GM18909 (cell line): ENCODE results near the gene OR10G2.
"Not testable (repeated sequence)": the region's sequence is repeated elsewhere in the genome, so short reads cannot be mapped to it uniquely, and the experiment has no call there.

Source experiments
- ATAC-seq: cut with Tn5 transposase; IDR thresholded peaks from one replicate; pipeline ENCODE4 v1.9.1; 2021; ENCODE audit warnings: mild to moderate bottlenecking; ENCODE audit not compliant: unreplicated experiment, poor library complexity

Gene OR10G2

GRCh38 chr14:21634840-21635239, at the start of gene OR10G2:
TSS of gene OR10G2 (minus strand) at chr14:21634940. CDS start at chr14:21634842, 98 bp downstream.
- ATAC-seq: no peak

GRCh38 chr14:21680072-21680471, 45.3 kb upstream of the OR10G2 start:
- ATAC-seq: no peak

GRCh38 chr14:21675566-21675965, 40.8 kb upstream of the OR10G2 start:
- ATAC-seq: no peak

- ATAC-seq: no peak
Measured at GRCh38 chr14:21673718-21674117, 39.0 kb upstream of the OR10G2 start, which contains the start of gene OR4E1. TSS of gene OR4E1 (minus strand) at chr14:21673818. CDS start at chr14:21670935, 2,883 bp downstream.

GRCh38 chr14:21672116-21672515, 37.4 kb upstream of the OR10G2 start:
- ATAC-seq: no peak

GRCh38 chr14:21671371-21671770, 36.6 kb upstream of the OR10G2 start:
- ATAC-seq: no peak

GRCh38 chr14:21669284-21669683, 34.5 kb upstream of the OR10G2 start:
- no peak for ATAC-seq

GRCh38 chr14:21668377-21668776, 33.6 kb upstream of the OR10G2 start:
- no peak for ATAC-seq

- no peak for ATAC-seq
Measured at GRCh38 chr14:21656980-21657379, 22.2 kb upstream of the OR10G2 start.

GRCh38 chr14:21654215-21654614, 19.5 kb upstream of the OR10G2 start:
- ATAC-seq: no peak

GRCh38 chr14:21653331-21653885, 18.7 kb upstream of the OR10G2 start, which contains the start of gene OR4E2:
TSS of gene OR4E2 (plus strand) at chr14:21653835. CDS start at chr14:21665083, 11,248 bp downstream.
- ATAC-seq: no peak

- ATAC-seq: no peak
Measured at GRCh38 chr14:21652209-21652808, 17.6 kb upstream of the OR10G2 start.

- no peak for ATAC-seq
Measured at GRCh38 chr14:21647380-21647779, 12.6 kb upstream of the OR10G2 start.

GRCh38 chr14:21643407-21643806, 8.7 kb upstream of the OR10G2 start:
- ATAC-seq: no peak

- no peak for ATAC-seq
Measured at GRCh38 chr14:21642683-21643082, 7.9 kb upstream of the OR10G2 start.

- ATAC-seq: no peak
Measured at GRCh38 chr14:21631084-21631483, 3.7 kb downstream of the OR10G2 start.

GRCh38 chr14:21630503-21630902, 4.2 kb downstream of the OR10G2 start:
- not testable (repeated sequence) for ATAC-seq

- no peak for ATAC-seq
Measured at GRCh38 chr14:21626491-21627230, 8.1 kb downstream of the OR10G2 start.

- no peak for ATAC-seq
Measured at GRCh38 chr14:21617614-21618013, 17.1 kb downstream of the OR10G2 start.

GRCh38 chr14:21614240-21614639, 20.5 kb downstream of the OR10G2 start:
- ATAC-seq: no peak

GRCh38 chr14:21612324-21612723, 22.4 kb downstream of the OR10G2 start:
- no peak for ATAC-seq
